ENCODE results near the gene SYT5. TPM values are rescaled to one million over a fixed set of nuclear protein-coding genes. Genes with fewer than 3 reads are reported as not detected.
"Not testable (repeated sequence)": the region's sequence is repeated elsewhere in the genome, so short reads cannot be mapped to it uniquely, and the experiment has no call there.

SYT5 gene
- total and polyA plus RNA-seq, 4 experiments from 2014 or later, result 0.29 to 0.59 TPM; not detected in 2

GRCh38 chr19:55206664-55207500, 26.8 kb upstream of the SYT5 start:
- POLR2A ChIA-PET (ENCODE audit: partially characterized antibody), result no interaction called here
- Mint-ChIP-seq H3K9me3 (peaks cover 0 to 1% (median 0%) of the 10 kb centered on the region in 8 donors), H3K36me3 (no peaks in the 10 kb centered on the region), H3K4me3 (no peak overlapping the region), H3K4me1 (peaks cover 0 to 2% (median 0%) of the 10 kb centered on the region in 4 donors), H3K27me3 (peaks cover 13 to 25% of the 10 kb centered on the region in 2 donors), H3K27ac (peak overlapping the region in 3 of 7 donors; percentile 57 to 60 (median 59))
- no peaks in the 10 kb centered on the region for H3K9me3 ChIP-seq (ENCODE audit: control insufficient read depth in 1 of 2, low read length in 2 of 2)
- DNase-seq, result no peak
- CTCF ChIA-PET (ENCODE audit: partially characterized antibody), result no interaction called here
- H3K36me3 ChIP-seq (ENCODE audit: insufficient read depth, low read length), result no peaks in the 10 kb centered on the region
- no peaks in the 10 kb centered on the region for H3K4me1 ChIP-seq (ENCODE audit: insufficient read depth, low read length)
- H3K27ac ChIP-seq (ENCODE audit: low read depth, low read length), result no peak overlapping the region
- peaks cover 8% of the 10 kb centered on the region for H3K27me3 ChIP-seq (ENCODE audit: insufficient read depth, low read length)
- intact Hi-C loops (cut with micrococcal nuclease), result no loop called here
- H3K4me3 ChIP-seq (ENCODE audit: low read length in 2 of 2), result no peak overlapping the region

GRCh38 chr19:55202199-55202598, 22.1 kb upstream of the SYT5 start:
- H3K4me3 Mint-ChIP-seq; H3K27me3 ChIP-seq (ENCODE audit: insufficient read depth, low read length); H3K36me3 Mint-ChIP-seq; H3K9me3 Mint-ChIP-seq; H3K9me3 ChIP-seq (ENCODE audit: control insufficient read depth in 1 of 2, low read length in 2 of 2); H3K4me1 Mint-ChIP-seq; intact Hi-C loops (cut with micrococcal nuclease); CTCF ChIA-PET (ENCODE audit: partially characterized antibody); H3K27ac Mint-ChIP-seq; POLR2A ChIA-PET (ENCODE audit: partially characterized antibody); H3K4me3 ChIP-seq (ENCODE audit: low read length in 2 of 2); H3K27ac ChIP-seq (ENCODE audit: low read depth, low read length); H3K36me3 ChIP-seq (ENCODE audit: insufficient read depth, low read length); H3K4me1 ChIP-seq (ENCODE audit: insufficient read depth, low read length): not testable (repeated sequence)
- peaks cover 17 to 20% of the 10 kb centered on the region in 2 donors for H3K27me3 Mint-ChIP-seq
- DNase-seq, result peak in 1 of 5 donors; percentile 25

- no peaks in the 10 kb centered on the region for H3K4me1 ChIP-seq (ENCODE audit: insufficient read depth, low read length)
- peaks cover 3% of the 10 kb centered on the region for H3K27me3 ChIP-seq (ENCODE audit: insufficient read depth, low read length)
- no peaks in the 10 kb centered on the region for H3K4me1 Mint-ChIP-seq
- intact Hi-C loops (cut with micrococcal nuclease), result no loop called here
- H3K27me3 Mint-ChIP-seq, result peaks cover 10 to 14% of the 10 kb centered on the region in 2 donors
- no peak overlapping the region for H3K4me3 ChIP-seq (ENCODE audit: low read length in 2 of 2)
- H3K27ac ChIP-seq (ENCODE audit: low read depth, low read length), result no peak overlapping the region
- H3K4me3 Mint-ChIP-seq, result no peak overlapping the region
- ChIA-PET POLR2A (ENCODE audit: partially characterized antibody) (no interaction called here), CTCF (ENCODE audit: partially characterized antibody) (no interaction called here)
- H3K9me3 ChIP-seq (ENCODE audit: control insufficient read depth in 1 of 2, low read length in 2 of 2), result no peaks in the 10 kb centered on the region
- H3K36me3 ChIP-seq (ENCODE audit: insufficient read depth, low read length), result no peaks in the 10 kb centered on the region
- peaks cover 0 to 2% (median 0%) of the 10 kb centered on the region in 8 donors for H3K9me3 Mint-ChIP-seq
- H3K27ac Mint-ChIP-seq, result no peak overlapping the region
- no peak for DNase-seq
- H3K36me3 Mint-ChIP-seq, result no peaks in the 10 kb centered on the region
Observed at GRCh38 chr19:55199620-55200204, 19.6 kb upstream of the SYT5 start.

GRCh38 chr19:55198651-55199050, 18.6 kb upstream of the SYT5 start:
- Histone ChIP-seq H3K9me3 (ENCODE audit: control insufficient read depth in 1 of 2, low read length in 2 of 2) (no peaks in the 10 kb centered on the region), H3K27me3 (ENCODE audit: insufficient read depth, low read length) (no peaks in the 10 kb centered on the region), H3K27ac (ENCODE audit: low read depth, low read length) (no peak overlapping the region), H3K4me1 (ENCODE audit: insufficient read depth, low read length) (no peaks in the 10 kb centered on the region), H3K4me3 (ENCODE audit: low read length in 2 of 2) (no peak overlapping the region), H3K36me3 (ENCODE audit: insufficient read depth, low read length) (no peaks in the 10 kb centered on the region)
- no peak for DNase-seq
- Mint-ChIP-seq H3K4me3 (no peak overlapping the region), H3K4me1 (no peaks in the 10 kb centered on the region), H3K36me3 (no peaks in the 10 kb centered on the region), H3K27ac (no peak overlapping the region), H3K27me3 (peaks cover 7 to 8% of the 10 kb centered on the region in 2 donors), H3K9me3 (peaks cover 0 to 2% (median 0%) of the 10 kb centered on the region in 8 donors)
- intact Hi-C loops (cut with micrococcal nuclease), result no loop called here
- ChIA-PET CTCF (ENCODE audit: partially characterized antibody) (interaction anchor here (0.6 to 1.0 kb wide), 2 partner anchors 93 to 270 kb away, joined by 3 read pairs; no protein-coding TSS in a partner anchor), POLR2A (ENCODE audit: partially characterized antibody) (no interaction called here)

GRCh38 chr19:55197528-55197927, 17.4 kb upstream of the SYT5 start:
- DNase-seq, result no peak
- H3K27me3 Mint-ChIP-seq, result peaks cover 10 to 12% of the 10 kb centered on the region in 2 donors
- Histone ChIP-seq H3K4me3 (ENCODE audit: low read length in 2 of 2) (no peak overlapping the region), H3K27ac (ENCODE audit: low read depth, low read length) (no peak overlapping the region), H3K4me1 (ENCODE audit: insufficient read depth, low read length) (no peaks in the 10 kb centered on the region), H3K9me3 (ENCODE audit: control insufficient read depth in 1 of 2, low read length in 2 of 2) (no peaks in the 10 kb centered on the region), H3K36me3 (ENCODE audit: insufficient read depth, low read length) (no peaks in the 10 kb centered on the region), H3K27me3 (ENCODE audit: insufficient read depth, low read length) (no peaks in the 10 kb centered on the region)
- H3K27ac Mint-ChIP-seq, result no peak overlapping the region
- no peaks in the 10 kb centered on the region for H3K4me1 Mint-ChIP-seq
- intact Hi-C loops (cut with micrococcal nuclease), result no loop called here
- H3K9me3 Mint-ChIP-seq, result peaks cover 0 to 2% (median 0%) of the 10 kb centered on the region in 8 donors
- no peak overlapping the region for H3K4me3 Mint-ChIP-seq
- ChIA-PET CTCF (ENCODE audit: partially characterized antibody) (interaction anchor here (1.0 kb wide), 1 partner anchor 94 kb away, joined by 3 read pairs; no protein-coding TSS in a partner anchor), POLR2A (ENCODE audit: partially characterized antibody) (no interaction called here)
- H3K36me3 Mint-ChIP-seq, result no peaks in the 10 kb centered on the region

- ChIA-PET CTCF (ENCODE audit: partially characterized antibody) (no interaction called here), POLR2A (ENCODE audit: partially characterized antibody) (no interaction called here)
- Histone ChIP-seq H3K27me3 (ENCODE audit: insufficient read depth, low read length) (no peaks in the 10 kb centered on the region), H3K27ac (ENCODE audit: low read depth, low read length) (no peak overlapping the region), H3K4me3 (ENCODE audit: low read length in 2 of 2) (no peak overlapping the region), H3K36me3 (ENCODE audit: insufficient read depth, low read length) (no peaks in the 10 kb centered on the region), H3K9me3 (ENCODE audit: control insufficient read depth in 1 of 2, low read length in 2 of 2) (no peaks in the 10 kb centered on the region), H3K4me1 (ENCODE audit: insufficient read depth, low read length) (no peaks in the 10 kb centered on the region)
- intact Hi-C loops (cut with micrococcal nuclease), result no loop called here
- Mint-ChIP-seq H3K36me3 (no peaks in the 10 kb centered on the region), H3K27ac (no peak overlapping the region), H3K27me3 (peaks cover 11 to 13% of the 10 kb centered on the region in 2 donors), H3K9me3 (peaks cover 0 to 2% (median 0%) of the 10 kb centered on the region in 8 donors), H3K4me1 (no peaks in the 10 kb centered on the region), H3K4me3 (peak overlapping the region in 1 of 8 donors; percentile 50)
- no peak for DNase-seq
Observed at GRCh38 chr19:55196803-55197202, 16.7 kb upstream of the SYT5 start.

GRCh38 chr19:55193481-55193880, 13.4 kb upstream of the SYT5 start:
- Mint-ChIP-seq H3K27me3 (peaks cover 8 to 11% of the 10 kb centered on the region in 2 donors), H3K4me1 (peaks cover 0 to 7% (median 4%) of the 10 kb centered on the region in 4 donors), H3K4me3 (no peak overlapping the region), H3K36me3 (no peaks in the 10 kb centered on the region), H3K27ac (no peak overlapping the region), H3K9me3 (peaks cover 0 to 2% (median 0%) of the 10 kb centered on the region in 8 donors)
- CTCF ChIA-PET (ENCODE audit: partially characterized antibody), result no interaction called here
- Histone ChIP-seq H3K36me3 (ENCODE audit: insufficient read depth, low read length) (no peaks in the 10 kb centered on the region), H3K4me3 (ENCODE audit: low read length in 2 of 2) (no peak overlapping the region), H3K9me3 (ENCODE audit: control insufficient read depth in 1 of 2, low read length in 2 of 2) (no peaks in the 10 kb centered on the region), H3K4me1 (ENCODE audit: insufficient read depth, low read length) (no peaks in the 10 kb centered on the region), H3K27me3 (ENCODE audit: insufficient read depth, low read length) (no peaks in the 10 kb centered on the region), H3K27ac (ENCODE audit: low read depth, low read length) (no peak overlapping the region)
- intact Hi-C loops (cut with micrococcal nuclease), result no loop called here
- POLR2A ChIA-PET (ENCODE audit: partially characterized antibody), result no interaction called here
- DNase-seq, result no peak

Measured in CD4-positive, alpha-beta memory T cell (primary cell).